ENCODE results near the gene CEBPB.

DNA sequence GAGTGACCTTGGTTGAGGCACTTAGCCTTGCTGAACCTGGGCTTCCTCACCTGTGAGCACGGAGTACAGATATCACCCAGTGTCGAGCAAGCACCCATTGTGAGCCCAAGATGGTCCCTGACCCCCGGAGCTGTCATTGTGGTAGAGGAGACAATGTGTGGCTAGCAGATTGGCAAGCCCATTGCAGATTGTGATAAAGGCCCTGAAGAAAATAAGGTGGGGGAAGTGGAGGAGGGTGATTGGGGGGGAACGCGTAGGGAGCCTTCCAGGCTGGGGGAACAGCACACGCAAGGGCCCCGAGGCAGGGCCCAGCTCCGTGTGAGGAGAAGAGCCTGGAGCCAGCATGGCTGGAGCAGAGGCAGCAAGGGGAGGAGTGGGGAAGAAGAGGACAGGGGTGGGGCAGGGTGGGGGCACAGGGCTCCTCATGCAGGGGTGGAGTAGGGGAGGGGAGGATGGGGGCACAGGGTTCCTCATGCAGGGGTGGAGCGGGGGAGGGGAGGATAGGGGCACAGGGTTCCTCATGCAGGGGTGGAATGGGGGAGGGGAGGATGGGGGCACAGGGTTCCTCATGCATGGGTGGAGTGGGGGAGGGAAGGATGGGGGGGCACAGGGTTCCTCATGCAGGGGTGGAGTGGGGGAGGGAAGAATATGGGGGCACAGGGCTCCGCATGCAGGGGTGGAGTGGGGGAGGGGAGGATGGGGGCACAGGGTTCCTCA, 7.0 kb downstream of the CEBPB start:
- TF ChIP-seq, protein P1, sequence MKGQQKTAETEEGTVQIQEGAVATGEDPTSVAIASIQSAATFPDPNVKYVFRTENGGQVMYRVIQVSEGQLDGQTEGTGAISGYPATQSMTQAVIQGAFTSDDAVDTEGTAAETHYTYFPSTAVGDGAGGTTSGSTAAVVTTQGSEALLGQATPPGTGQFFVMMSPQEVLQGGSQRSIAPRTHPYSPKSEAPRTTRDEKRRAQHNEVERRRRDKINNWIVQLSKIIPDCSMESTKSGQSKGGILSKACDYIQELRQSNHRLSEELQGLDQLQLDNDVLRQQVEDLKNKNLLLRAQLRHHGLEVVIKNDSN (IDR thresholded peaks at IDR 0.05) = no peak
- no peak for TF ChIP-seq YY1 (IDR thresholded peaks at IDR 0.05; ENCODE audit: low read depth)

Measured in Ishikawa (cell line).